Mucosa of descending colon (tissue), 3 donors: ENCODE measurements around the gene ANO4. TPM values are rescaled to one million over a fixed set of nuclear protein-coding genes. Genes with fewer than 3 reads are reported as not detected.
A peak's percentile ranks its signal among the peaks of the same experiment; 100 is the strongest.

Experiments
- ATAC-seq: fragments of 200-7000 bp; cut with Tn5 transposase; one replicate; pipeline ENCODE4 v1.9.1; 2020; ENCODE audit warnings: mild to moderate bottlenecking, moderate library complexity
- DNase-seq, 3 donors: peaks; one replicate each; pipeline ENCODE4 v3.0.0-alpha.2; 2020
- H3K36me3 ChIP-seq: fragments of 200-600 bp; one replicate; pipeline ENCODE4 v1.8.0; 2021; ENCODE audit warnings: low read depth, mild to moderate bottlenecking
- H3K4me1 ChIP-seq: fragments of 200-600 bp; one replicate; pipeline ENCODE4 v1.8.0; 2021; ENCODE audit warnings: low read depth, mild to moderate bottlenecking
- H3K4me3 ChIP-seq: fragments of 200-600 bp; one replicate; pipeline ENCODE4 v1.8.0; 2021; ENCODE audit warnings: mild to moderate bottlenecking
- H3K9me3 ChIP-seq: fragments of 200-600 bp; one replicate; pipeline ENCODE4 v1.8.0; 2021; ENCODE audit warnings: mild to moderate bottlenecking
- CTCF ChIP-seq: fragments of 200-600 bp; IDR thresholded peaks from one replicate; pipeline ENCODE4 v1.8.0; 2022; ENCODE audit warnings: antibody characterized with exemption, mild to moderate bottlenecking
- intact Hi-C, 2 donors: fragments of 100-400 bp; cut with DNase I in 1 of 2; cut with micrococcal nuclease in 1 of 2; formaldehyde crosslinking; loops; one replicate each; pipeline versions ENCODE4 v1.11.0 to v1.11.1; 2022; cut with DNase I, micrococcal nuclease
- total RNA-seq, 3 donors: library from RNA; stranded (reverse); fragmentation: NEBNext Ultra II Directional in 2 of 3; extraction: Animal tissue kit (Norgen Biotek cat#: 25700) in 2 of 3; gene quantifications; one replicate each; pipeline versions ENCODE4 v1.2.1 to v1.2.4, GENCODE V29; 2021 to 2023
- donor health status: DM: no; HTN: no; CAD: no; lungs with moderate emphysema.
- donor health status: DM: no; HTN: no; CAD: no.
- donor health status: DM: no; HTN: yes; CAD: no.

The ANO4 gene
- total RNA-seq, 3 donors from 2014 or later = 0.13 to 1.9 (median 0.14) TPM

GRCh38 chr12:101042211-101042610 lies 247.6 kb downstream of the ANO4 start:
- Histone ChIP-seq H3K36me3 (no peaks in the 10 kb centered on the region), H3K9me3 (no peaks in the 10 kb centered on the region), H3K4me1 (no peaks in the 10 kb centered on the region), H3K4me3 (no peak overlapping the region)
- intact Hi-C loops = no loop called here
- no peak for TF ChIP-seq CTCF
- DNase-seq (peak in 1 of 3 donors; percentile 12), ATAC-seq (peak; percentile 60)

GRCh38 chr12:101044512-101045059 lies 250.0 kb downstream of the ANO4 start:
- intact Hi-C loops = no loop called here
- no peaks in the 10 kb centered on the region for H3K9me3 ChIP-seq
- no peak for ATAC-seq

GRCh38 chr12:101045486-101046464 lies 251.2 kb downstream of the ANO4 start:
- ATAC-seq (peak; percentile 27), DNase-seq (no peak)
- intact Hi-C loops = no loop called here

More at GRCh38 chr12:101044512-101045059, 250.0 kb downstream of the ANO4 start:
- DNase-seq = no peak
- H3K4me1 ChIP-seq = no peaks in the 10 kb centered on the region
- H3K36me3 ChIP-seq = no peaks in the 10 kb centered on the region
- no peak for TF ChIP-seq CTCF
- no peak overlapping the region for H3K4me3 ChIP-seq

GRCh38 chr12:101047652-101048051 lies 253.1 kb downstream of the ANO4 start:
- no peak for DNase-seq
- no peak for ATAC-seq
- H3K9me3 ChIP-seq = no peaks in the 10 kb centered on the region
- no peaks in the 10 kb centered on the region for H3K36me3 ChIP-seq
- H3K4me3 ChIP-seq = no peak overlapping the region
- intact Hi-C loops = no loop called here
- TF ChIP-seq CTCF = no peak
- peaks cover 9% of the 10 kb centered on the region for H3K4me1 ChIP-seq

More at GRCh38 chr12:101045486-101046464, 251.2 kb downstream of the ANO4 start:
- Histone ChIP-seq H3K9me3 (no peaks in the 10 kb centered on the region), H3K4me3 (no peak overlapping the region), H3K4me1 (no peaks in the 10 kb centered on the region), H3K36me3 (no peaks in the 10 kb centered on the region)
- no peak for TF ChIP-seq CTCF

GRCh38 chr12:101050631-101051030 lies 256.1 kb downstream of the ANO4 start:
- no peak for TF ChIP-seq CTCF
- H3K9me3 ChIP-seq = no peaks in the 10 kb centered on the region
- peaks cover 9% of the 10 kb centered on the region for H3K4me1 ChIP-seq
- no peak overlapping the region for H3K4me3 ChIP-seq
- no peak for ATAC-seq
- DNase-seq = no peak
- H3K36me3 ChIP-seq = no peaks in the 10 kb centered on the region
- intact Hi-C loops = no loop called here
